OCI-LY3 (cell line): ENCODE data around the gene EEIG2.

Experiments
- CTCF ChIP-seq: fragments of 200-600, 300-600 bp; sonication (generic); IDR thresholded peaks from 2 replicates; pipeline ENCODE4 v1.5.1; 2014; ENCODE audit warnings: antibody characterized with exemption, low read length, low read depth
- EZH2phosphoT487 ChIP-seq: fragments of 200-600 bp; shearing (Covaris generic); IDR thresholded peaks from 2 replicates; pipeline ENCODE4 v1.6.1; 2018; ENCODE audit warnings: antibody characterized with exemption, mixed run types, low read depth

DNA sequence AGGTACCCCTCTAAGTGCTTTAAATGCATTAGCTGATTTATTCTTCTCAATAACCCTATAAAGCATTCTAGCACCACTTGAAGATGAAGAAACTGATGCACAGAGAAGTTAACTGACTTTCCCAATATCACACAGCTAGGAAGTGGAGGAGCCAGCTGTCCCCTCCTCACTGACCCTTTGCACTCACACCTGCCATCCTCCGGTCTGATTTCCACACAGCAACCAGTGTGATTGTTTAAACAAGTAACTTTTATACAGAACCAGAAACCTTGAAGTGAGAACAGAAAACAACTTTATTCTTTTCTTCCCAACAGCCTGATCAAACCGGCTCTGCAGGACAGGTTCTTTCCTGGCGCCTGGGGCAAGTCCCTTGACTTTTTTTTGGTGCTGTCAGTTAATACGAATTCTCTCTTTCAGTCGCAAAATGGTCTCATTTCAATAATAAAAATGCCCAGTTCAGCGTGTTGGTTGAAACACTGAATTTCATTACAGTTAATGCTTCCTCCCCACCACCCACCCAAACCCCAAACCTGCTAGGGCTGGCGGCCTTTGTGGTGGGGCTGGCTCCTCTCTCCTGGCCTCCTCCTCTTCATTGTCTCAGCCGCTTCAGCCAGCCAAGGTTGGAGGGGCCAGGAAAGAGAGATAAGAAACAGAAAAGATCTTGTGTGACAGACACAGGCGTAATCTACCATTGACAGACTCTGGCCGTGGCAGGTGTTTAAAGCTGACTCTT is 26.4 kb upstream of the EEIG2 start:
- no peak for TF ChIP-seq CTCF
- no peak for TF ChIP-seq EZH2phosphoT487
